T-helper 9 cell (primary cell): ENCODE data around the gene TRHDE.

ENCODE experiments used
- DNase-seq: peaks from one replicate; pipeline ENCODE4 v3.0.0-alpha.2; 2020

Gene TRHDE

DNA sequence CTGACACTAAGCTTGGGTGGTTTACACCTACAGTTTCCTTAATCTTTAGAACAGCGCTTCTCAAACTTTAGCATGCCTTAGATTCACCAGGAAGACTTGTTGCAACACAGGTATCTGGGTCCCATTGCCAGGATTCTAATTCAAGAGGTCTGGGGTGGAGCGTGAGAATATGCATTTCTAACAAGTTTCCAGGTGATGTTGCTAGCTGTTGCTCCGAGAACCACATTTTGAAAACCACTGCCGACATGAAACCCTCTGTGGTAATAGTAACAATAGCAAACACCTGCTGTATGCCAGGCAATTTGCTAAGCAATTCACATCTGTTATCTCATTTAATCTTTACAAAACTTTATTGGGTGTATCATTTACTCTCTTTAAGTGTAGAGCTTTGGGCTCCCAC, 58.6 kb downstream of the TRHDE start:
- no peak for DNase-seq

DNA sequence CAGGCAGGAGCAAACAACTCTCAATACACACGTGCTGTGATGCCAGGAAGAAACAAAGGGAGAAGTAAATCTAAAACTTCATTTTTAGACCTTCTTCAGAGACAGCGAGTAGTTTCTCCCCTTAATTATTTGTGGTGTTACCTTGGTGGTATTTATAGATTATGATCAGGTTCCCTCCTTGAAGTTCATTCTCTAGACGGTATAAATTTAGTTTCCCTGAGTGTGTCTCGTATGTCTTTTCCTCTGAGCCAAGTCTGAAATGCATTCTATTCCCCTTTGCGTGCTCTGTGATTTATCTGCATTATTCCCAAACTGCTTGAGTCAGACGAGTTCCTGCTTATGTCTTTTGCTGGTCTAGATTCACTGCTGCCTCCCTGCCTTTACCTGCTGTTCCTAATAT, 65.2 kb downstream of the TRHDE start:
- no peak for DNase-seq

DNA sequence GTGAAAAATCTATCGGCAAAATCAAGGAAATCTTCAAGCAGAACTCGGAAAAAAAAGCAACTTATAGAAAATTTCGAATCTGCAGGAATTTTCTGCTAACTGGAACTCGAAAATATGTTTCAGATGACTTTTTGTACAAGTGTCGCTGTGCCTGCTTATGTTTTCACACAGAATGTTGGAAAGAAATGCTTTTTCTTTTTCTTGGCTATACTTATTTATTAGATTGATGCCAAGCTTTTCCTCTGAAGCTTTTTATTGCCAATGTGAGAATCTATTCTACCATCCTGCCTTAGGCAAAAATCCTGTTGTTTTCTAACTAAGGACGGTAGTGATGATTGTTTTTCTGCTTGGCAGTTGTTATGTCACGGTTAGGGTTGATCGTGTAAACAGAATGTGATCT, 65.8 kb downstream of the TRHDE start:
- no peak for DNase-seq

DNA sequence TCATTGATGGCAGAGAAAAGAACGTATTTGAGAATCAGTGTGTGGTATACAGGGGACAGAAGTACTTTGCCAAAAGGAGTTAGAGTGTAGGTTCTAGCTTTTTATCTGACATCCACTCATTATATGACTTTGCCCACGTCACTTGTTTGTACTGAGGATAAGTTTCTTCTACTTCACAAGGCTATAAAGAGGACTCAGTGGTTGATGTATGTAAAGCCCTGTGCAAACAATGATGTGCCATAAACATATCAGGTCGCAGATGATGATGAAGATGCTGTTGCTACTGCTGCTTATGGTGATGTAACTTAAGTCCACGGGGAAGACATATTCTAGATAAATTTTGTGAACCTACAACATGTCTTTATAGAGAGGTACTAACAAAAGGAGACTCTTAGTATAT, 66.3 kb downstream of the TRHDE start:
- no peak for DNase-seq

DNA sequence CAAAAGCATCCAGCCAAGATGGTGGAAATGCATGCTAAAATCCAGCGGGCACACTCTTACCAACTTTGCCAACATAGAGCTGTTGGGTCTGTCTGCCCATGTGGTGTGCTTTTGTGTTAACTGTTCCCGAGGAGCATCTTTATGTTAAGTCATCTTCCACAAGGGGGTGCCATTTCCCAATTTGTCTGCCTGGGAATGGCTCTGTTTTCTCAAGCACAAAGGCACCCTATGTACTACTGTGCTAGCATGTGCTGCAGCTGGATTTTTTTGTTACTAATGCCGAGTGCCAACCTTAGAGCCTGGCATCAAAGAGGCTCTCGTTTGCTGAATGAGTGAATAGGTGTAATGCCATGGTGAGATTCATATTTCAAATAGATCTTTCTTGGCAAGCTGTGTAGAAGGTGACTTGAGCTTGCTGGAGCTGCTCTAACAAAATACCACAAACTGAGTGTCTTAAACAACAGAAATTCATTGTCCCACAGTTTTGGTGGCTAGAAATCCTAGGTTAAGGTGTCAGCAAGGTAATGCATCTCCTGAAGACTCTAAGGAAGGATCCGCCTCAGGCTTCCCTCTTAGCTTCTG, 74.3 kb downstream of the TRHDE start:
- DNase-seq = no peak

DNA sequence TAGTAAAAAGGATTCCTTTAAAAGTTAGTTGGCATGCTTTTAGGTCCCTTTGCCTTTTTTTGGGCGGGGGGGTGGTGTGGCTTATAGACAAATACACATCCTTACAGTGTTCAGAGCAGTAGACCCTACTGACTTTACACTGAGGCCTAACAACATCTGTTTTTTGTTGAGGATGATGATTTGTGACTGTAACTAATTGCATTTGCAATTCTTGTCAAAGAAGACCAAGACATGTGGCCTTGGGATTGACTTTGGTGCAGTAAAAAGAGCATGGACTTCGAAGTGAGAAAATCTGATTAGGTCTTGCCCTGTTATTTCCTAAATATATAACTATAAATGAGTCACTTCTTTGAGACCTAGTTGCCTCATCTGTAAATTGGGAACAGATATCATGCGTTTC, 77.3 kb downstream of the TRHDE start:
- DNase-seq = no peak

DNA sequence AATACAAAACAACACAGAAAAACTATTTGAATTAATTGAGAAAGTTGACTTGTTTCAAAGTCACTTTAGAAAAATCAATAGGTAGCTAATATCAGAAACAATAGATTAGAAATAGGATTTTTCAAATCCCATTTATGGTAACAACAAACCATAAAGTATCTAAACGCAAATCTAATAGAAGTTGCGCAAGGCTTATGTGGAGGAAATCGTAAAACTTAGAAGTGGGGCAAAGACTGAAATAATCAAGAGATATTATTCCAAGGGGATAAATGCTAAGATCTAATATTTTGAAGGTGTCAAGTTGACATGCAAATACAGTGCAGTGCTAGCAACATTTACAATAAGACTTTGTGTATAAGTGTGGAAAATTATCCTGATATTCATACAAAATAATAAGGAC, 87.2 kb downstream of the TRHDE start:
- DNase-seq = no peak

DNA sequence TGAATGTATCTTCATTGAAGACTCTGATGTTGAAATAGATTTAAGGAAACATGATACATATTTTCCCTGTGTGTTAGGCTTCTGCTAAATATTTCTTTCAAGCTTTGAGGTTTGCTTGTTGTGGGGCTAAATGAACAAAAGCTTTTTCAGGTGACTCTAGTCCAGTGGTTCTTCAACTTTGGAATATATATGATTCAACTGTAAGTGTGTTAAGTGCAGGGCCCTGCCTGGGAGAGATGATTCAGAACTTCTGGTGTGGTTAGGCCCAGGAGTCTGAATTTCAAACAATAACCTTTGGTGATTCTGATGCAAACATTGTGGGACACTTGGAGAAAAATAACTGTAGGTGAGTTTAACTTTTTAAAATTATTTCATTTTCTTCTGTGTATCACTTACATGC, 93.0 kb downstream of the TRHDE start:
- DNase-seq = no peak

DNA sequence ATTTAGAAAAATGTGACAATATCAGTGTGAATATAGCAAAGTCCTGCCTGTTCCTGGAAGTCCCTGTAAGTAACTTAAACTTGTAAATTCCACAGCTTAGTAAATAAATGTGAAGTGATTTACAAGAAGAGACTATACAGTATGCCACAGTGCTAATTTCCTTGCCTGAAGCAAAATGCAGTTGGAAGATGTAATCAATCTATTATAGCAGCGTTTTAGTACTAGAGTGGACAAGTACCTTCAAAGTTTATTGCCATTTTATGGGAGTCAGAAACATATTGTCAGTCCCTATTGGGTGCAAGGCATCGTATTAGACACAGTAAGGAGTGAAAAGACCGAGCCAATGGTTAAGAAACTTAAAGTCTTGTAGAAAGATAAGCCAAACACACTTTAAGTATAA, 94.1 kb downstream of the TRHDE start:
- DNase-seq = no peak

DNA sequence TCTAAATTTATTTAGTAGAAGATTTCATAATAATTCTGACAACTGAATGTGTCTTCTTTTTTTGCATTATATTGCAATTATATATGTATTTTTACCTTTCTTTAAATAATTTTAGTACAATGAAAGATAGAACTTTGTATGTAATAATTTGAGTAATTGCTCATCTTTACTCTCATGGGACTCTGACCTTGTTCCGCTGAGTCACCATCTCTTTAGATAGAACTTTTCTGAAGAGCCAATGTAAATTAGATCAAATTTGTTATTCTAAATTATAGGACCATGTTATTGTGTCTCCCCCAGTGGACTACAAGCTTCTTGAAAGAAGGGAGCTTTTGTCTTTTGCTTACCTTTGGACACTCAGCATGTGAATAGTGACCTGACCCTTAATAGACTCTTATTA, 96.1 kb downstream of the TRHDE start:
- DNase-seq = no peak

DNA sequence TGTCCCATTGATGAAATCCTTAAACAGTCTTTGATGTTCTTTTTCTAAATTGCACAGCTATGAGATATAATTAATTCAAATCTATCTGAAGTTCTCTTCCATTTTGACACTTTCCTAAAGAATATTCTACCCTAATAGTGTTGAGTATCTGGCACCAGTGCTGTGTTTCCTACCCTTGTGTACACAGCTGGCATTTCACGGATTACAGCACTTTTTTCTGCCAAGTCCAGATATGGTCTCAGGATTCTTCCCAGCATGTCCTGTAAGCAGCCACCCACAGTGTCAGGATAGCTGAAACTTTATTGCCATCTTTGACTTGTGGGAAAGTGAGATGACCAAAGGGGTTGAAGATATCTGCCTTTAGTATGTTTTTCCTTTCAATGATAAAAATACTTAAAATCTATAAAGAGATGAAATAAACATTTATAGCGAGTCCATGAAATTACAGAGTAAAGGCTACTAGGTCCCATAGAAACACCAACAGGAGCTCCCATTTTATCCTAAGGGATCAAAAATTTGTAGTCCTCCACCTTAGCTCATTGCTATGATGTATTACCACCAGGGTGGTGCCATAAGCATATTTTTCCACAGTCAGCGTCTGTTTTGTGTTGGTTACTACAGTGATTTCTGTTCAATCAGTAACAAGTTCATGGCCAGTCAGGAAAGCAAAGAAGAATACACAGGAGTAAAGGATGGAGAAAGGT, 96.7 kb downstream of the TRHDE start:
- no peak for DNase-seq

DNA sequence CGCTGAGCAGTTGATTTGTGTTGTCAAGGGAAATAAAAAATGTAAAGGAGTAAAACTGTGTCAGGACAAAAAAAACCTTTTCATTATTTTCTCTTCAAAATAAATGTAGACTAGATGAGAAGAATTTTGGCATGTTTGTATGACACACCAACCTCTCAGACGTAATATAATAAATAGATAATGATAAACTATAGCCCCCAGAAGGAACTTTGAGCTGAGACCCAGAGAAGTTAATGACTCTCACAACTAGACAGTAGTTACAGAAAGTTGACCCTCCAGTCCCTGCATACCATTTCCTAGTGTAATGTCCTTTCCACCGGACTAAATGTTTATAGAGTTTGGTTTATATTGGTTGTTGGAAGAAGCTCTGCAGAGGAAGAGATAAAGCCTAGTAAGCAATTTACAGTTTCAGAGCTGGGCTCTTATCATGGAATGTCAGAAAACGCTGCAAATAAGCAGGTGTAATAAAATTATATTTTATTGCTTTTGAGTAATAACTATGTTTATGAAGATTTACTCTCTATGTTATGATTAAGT, 97.3 kb downstream of the TRHDE start:
- DNase-seq = no peak

DNA sequence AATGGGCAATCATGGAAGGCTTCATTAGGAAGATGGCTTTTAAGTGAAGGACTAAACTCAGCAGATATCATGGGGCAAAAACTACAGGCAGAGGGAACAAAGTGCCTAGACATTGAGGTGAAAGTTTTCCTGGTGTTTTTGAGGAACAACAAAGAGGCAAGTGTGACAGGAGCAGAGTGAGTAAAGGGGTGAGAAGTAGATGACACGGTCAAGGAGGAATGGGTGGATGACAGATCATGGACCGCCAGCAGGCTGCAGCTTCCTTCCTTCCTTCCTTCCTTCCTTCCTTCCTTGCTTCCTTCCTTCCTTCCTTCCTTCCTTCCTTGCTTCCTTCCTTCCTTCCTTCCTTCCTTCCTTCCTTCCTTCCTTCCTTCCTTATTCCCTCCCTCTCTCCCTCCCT, 108.3 kb downstream of the TRHDE start:
- no peak for DNase-seq

DNA sequence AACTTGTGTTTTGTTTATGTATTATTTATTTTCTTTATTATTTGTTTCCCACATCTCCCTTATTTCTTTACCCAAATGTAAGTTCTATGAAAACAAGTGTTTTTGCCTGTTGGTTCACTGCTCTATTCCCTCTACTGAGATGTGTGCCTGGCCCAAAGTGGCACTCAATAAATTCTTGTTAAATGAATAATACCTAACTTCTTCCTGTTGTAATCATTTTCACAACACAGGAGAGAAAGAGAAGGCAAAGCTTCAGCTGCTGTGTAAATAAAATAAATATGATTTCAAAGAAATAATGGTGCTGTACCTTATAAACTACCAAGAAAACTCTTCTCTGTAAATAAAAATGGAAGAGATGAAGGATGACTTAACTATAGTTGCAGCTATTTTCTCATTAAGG, 116.2 kb downstream of the TRHDE start:
- no peak for DNase-seq

DNA sequence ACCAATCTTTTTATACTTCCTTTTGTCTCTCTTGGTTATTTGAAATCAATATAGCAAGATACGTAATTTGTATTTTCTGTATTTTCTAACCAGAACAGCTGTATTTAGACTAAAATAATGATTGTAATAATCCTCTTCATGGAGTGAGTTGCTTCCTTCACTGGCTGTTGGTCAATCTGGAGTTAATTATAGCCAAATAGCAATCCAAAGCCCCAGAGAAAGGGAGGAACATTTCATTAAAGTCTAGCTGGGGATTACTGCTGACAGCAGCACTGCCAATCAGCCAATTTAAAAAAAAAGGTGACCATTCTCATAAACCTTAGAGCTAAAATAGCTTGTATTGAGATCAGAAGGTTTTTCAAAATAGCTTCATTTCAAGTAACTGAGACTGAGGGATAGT, 118.0 kb downstream of the TRHDE start:
- DNase-seq = no peak

DNA sequence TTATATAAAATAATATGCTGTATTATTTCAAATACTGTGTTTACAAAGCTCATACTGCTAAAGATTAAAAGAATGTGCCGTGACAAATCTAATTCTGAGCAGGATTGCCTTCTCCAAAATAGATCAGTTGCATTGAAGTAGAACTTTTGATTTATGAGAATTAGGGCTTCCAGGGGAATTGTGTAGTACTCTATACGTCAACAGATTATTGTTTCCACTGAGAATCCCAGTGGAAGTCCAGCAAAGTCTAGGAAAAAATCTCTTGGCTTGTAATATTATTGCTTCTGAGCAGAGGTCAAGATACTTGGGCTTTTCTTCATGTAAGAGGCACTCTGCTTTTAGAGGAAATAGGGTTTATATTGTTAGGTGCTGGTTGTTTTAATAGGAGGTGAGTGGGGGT, 133.9 kb downstream of the TRHDE start:
- no peak for DNase-seq

DNA sequence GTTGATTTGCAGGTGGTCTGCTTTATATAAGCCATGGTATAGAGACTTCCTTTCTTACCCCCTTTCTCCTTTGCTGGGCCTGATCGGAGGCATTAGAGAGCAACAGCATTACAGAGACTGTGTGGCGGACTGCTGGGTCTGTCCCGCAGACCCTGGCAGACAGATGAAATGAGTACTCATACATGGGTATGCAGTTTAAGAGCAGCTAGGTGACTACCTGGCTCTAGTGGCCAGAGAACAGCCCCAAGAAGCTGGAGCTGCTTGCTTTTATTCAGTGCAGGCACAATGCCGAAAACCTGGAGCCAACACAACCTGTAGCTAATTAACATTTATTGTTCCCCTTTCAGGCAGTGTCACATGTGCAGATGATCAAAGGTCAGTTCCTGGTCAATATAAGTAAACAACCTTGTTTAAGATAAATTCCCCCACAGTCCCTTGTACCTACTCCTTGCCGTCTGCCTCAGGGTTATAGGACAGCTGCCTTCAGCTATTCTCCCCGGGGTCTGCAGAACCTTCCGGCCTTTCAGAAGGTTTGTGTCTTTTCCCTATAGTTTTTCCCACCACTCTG, 160.0 kb downstream of the TRHDE start:
- DNase-seq = no peak

DNA sequence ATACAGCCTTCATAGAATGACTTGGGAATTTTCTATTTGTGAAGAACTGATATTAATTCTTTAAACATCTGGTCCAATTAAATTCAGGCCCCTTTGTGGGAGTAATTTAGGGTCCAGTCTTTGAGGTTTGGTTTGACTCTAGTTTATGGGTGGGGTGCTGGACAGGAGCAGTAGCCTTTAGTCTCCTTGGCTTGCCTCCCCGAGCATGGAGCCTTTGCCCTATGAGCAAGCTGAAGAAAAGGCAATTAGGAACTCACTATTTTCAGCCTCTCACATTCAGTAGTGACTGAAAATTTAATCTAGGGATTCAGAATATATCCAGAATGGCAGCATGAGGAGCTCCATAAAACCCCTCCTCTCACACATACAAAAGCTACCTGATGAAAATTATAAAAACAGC, 161.1 kb downstream of the TRHDE start:
- no peak for DNase-seq

DNA sequence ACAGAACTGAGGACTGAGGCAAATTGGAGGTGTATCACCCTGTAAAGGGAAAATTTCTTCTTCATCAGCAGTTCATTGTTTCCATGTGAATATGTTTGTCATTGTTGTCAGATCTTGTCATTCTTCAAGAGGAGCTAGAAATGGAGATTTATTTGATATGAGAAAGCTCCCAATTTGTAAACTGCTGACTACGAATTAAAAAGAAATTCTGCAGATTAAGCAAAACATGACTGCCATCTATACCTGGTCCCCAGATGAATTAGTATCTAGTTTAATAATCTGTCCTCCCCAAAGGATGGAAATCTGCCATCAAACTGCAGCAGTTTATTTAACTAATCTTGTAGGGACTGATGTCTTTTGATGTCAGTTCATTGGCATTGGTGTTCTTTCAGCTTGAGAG, 162.8 kb downstream of the TRHDE start:
- DNase-seq = no peak

DNA sequence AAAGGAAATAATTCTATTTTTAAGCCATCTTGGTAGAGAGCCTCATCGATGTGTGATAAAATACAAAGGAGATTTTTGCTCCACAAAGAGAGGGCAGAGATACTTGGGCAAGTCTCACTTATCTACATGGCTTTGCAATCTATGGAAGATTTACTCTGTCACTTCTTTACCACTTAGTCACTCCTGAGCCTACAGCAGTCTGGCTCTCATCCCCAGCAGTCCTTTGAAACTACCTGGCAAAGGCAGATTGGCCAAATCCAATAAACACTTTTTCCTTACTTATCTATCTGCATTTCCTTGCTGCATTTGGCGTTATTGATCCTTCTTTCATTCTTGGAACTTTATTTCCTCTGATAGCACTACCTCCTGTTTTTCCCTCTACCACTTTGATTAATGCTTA, 170.0 kb downstream of the TRHDE start:
- no peak for DNase-seq

DNA sequence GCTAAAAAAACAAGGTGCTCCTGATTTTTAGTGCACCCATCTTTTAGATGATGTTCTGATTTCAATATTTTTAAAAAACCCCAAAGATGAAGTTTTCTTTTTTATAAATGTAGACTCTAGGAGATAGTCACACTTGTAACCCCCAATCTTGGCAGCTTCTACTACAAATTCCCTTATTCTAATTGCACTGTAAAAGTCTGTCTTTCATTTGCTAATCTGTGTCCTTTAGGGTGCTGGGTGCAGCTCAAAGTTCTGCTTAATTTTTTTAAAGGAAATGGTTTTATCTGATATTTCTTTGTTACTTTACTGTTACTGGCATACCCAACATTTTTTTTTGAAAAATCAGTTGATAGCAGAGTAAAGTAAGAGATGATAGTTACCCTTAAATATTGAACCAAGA, 172.0 kb downstream of the TRHDE start:
- no peak for DNase-seq

DNA sequence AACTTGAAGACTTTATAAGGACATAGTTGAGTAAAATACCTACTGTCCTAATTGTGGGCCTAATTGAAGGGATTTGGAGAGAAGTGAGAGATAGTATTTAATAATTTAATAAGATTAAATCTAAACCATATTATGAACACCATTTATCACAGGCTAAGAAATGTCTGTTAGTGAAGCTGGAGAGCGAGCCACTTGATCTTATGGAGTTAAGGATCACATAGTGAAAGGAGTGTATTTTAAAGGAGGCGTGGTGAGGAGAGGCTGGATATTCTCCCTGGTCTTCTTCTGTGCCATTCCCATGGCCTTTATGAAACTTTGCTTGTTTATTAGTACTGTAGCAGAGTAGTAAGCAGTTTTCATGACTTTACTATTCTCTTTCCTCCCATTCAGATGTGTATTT, 172.4 kb downstream of the TRHDE start:
- no peak for DNase-seq

DNA sequence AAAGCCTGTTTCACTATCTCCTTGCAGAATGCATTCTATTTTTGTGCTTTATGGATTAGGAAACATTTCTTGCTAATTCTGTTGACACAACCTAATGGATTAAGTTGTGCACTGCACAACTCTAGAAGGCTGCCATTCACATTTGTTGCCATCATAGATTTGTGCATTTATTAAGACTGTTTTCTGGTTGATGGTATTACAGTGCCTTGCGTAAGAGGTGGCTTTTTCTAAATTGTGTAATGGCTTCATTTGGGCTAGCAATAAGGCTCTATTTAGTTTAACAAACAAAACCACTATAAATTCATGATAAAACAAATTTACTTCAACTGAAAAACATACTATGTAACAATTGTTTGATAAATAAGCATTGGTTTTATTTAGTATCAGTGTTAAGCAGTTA, 175.9 kb downstream of the TRHDE start:
- DNase-seq = no peak

DNA sequence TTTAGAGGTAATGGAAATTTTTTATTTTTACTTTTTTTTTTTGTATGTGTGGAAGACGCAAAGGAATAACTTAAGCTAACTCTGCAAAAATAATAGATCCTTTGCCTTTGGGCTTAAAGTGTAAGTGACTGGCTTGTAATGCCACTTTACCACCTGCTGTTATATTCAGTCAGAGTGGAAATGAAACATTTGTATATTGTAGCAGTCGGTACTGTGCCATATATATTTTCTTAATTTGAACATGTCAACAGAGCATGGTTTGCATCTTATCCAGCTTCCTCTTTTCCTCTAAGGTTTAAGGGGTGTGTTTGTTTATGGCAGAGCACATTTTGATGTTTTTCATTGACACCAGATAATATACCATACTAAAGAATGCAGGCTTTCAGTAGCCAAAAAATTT, 176.6 kb downstream of the TRHDE start:
- no peak for DNase-seq

DNA sequence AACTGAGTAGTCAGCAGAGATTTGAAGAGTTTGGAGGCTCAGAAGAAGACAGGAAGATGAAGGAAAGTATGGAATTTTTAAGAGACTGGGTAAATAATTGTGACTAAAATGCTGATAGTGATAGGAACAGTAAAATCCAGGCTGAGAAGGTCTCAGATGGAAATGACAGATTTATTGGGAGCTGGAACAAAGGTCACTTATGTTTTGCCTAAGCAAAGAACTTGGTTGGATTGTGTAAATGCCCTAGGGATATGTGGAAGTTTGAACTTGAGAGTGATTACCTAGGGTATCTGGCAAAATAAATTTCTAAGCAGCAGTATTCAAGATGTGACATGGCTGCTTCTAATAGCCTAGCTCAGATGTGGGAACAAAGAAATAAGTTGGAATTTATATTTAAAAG, 180.9 kb downstream of the TRHDE start:
- no peak for DNase-seq
